Transverse colon (tissue), 4 donors: ENCODE results near the gene LRIT1.

ENCODE experiments used
- EP300 ChIP-seq: sonication (generic); formaldehyde crosslinking; IDR thresholded peaks from one replicate; pipeline ENCODE4 v1.6.1; 2017; ENCODE audit warnings: antibody characterized with exemption, low read depth
- POLR2A ChIP-seq: fragments of 450-650 bp; IDR thresholded peaks from one replicate; pipeline ENCODE4 v1.6.1; 2016; ENCODE audit warnings: antibody characterized with exemption, mild to moderate bottlenecking, moderate library complexity
- POLR2AphosphoS5 ChIP-seq, 3 donors: sonication (generic); formaldehyde crosslinking; IDR thresholded peaks; one replicate each; pipeline ENCODE4 v1.6.1; 2016; ENCODE audit warnings: antibody characterized with exemption in 3 of 3
- TF ChIP-seq, protein P1 (sequence below), 5 experiments: fragments of 200-600 bp in 3 of 5; fragments of 450-650 bp in 2 of 5; sonication (generic) in 3 of 5; IDR thresholded peaks; 1 replicate in 2 of 5; 2 replicates in 3 of 5; pipeline ENCODE4 v1.5.1; 2016 to 2017; ENCODE audit warnings: antibody characterized with exemption in 5 of 5, inconsistent platforms in 3 of 5, mild to moderate bottlenecking in 2 of 5, moderate library complexity in 1 of 5

- TF ChIP-seq, protein P1, sequence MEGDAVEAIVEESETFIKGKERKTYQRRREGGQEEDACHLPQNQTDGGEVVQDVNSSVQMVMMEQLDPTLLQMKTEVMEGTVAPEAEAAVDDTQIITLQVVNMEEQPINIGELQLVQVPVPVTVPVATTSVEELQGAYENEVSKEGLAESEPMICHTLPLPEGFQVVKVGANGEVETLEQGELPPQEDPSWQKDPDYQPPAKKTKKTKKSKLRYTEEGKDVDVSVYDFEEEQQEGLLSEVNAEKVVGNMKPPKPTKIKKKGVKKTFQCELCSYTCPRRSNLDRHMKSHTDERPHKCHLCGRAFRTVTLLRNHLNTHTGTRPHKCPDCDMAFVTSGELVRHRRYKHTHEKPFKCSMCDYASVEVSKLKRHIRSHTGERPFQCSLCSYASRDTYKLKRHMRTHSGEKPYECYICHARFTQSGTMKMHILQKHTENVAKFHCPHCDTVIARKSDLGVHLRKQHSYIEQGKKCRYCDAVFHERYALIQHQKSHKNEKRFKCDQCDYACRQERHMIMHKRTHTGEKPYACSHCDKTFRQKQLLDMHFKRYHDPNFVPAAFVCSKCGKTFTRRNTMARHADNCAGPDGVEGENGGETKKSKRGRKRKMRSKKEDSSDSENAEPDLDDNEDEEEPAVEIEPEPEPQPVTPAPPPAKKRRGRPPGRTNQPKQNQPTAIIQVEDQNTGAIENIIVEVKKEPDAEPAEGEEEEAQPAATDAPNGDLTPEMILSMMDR (IDR thresholded peaks at IDR 0.05) = no peak
- no peak for TF ChIP-seq POLR2AphosphoS5 (IDR thresholded peaks at IDR 0.05)
- TF ChIP-seq EP300 = no peak
- no peak for TF ChIP-seq POLR2A
Observed at GRCh38 chr10:84232376-84232775, 9.0 kb downstream of the LRIT1 start.
